WI38 (cell line): Measurements from ENCODE around the gene LRRFIP1.

ENCODE experiments used
- H3K4me3 ChIP-seq: 2 replicates; pipeline ENCODE4 v1.5.1; 2011; ENCODE audit warnings: low read depth, mild to moderate bottlenecking, control low read depth, low read length
- TF ChIP-seq, protein P1 (sequence below): IDR thresholded peaks from 2 replicates; pipeline ENCODE4 v1.5.1; 2012; ENCODE audit warnings: low read depth, mild to moderate bottlenecking, control low read depth, low read length

LRRFIP1 gene

DNA sequence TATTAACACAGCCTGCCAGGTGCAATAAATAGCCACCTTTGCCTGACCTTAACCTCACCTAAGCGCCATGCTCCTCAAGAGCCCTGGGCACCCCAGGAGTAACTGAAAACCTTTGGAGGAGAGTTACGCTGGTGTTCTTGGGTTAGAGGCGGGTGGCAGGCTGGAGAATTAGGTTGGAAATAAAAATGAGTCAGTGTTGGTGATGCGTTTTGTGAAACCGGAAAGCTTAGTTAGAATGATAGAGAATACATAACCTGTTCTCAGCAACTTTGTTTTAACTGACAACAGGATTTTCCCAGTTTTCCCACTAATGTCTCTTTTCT is 17.0 kb downstream of the LRRFIP1 start:
- TF ChIP-seq, protein P1, sequence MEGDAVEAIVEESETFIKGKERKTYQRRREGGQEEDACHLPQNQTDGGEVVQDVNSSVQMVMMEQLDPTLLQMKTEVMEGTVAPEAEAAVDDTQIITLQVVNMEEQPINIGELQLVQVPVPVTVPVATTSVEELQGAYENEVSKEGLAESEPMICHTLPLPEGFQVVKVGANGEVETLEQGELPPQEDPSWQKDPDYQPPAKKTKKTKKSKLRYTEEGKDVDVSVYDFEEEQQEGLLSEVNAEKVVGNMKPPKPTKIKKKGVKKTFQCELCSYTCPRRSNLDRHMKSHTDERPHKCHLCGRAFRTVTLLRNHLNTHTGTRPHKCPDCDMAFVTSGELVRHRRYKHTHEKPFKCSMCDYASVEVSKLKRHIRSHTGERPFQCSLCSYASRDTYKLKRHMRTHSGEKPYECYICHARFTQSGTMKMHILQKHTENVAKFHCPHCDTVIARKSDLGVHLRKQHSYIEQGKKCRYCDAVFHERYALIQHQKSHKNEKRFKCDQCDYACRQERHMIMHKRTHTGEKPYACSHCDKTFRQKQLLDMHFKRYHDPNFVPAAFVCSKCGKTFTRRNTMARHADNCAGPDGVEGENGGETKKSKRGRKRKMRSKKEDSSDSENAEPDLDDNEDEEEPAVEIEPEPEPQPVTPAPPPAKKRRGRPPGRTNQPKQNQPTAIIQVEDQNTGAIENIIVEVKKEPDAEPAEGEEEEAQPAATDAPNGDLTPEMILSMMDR = no peak
- H3K4me3 ChIP-seq = no peak overlapping the region

DNA sequence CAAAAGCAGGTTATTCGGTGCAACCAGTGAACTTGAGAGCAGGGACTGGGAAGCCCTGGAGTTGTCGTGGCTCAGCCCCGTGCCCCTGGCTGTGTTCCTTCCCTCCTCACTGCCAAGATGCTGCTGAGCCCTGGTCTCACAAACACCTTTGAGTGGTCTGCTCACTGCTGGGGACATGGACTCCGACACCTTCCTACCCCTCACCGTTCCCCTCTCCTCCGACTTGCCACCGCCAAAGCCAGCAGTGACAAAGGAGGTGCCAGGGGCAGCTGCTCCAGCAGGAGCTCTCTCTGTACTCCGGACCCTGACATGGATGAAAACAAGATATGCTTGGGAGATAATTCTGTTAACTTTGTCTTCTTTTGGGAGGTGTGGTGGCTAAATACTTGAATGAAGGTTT is 17.9 kb downstream of the LRRFIP1 start:
- TF ChIP-seq, protein P1 = no peak
- no peak overlapping the region for H3K4me3 ChIP-seq

DNA sequence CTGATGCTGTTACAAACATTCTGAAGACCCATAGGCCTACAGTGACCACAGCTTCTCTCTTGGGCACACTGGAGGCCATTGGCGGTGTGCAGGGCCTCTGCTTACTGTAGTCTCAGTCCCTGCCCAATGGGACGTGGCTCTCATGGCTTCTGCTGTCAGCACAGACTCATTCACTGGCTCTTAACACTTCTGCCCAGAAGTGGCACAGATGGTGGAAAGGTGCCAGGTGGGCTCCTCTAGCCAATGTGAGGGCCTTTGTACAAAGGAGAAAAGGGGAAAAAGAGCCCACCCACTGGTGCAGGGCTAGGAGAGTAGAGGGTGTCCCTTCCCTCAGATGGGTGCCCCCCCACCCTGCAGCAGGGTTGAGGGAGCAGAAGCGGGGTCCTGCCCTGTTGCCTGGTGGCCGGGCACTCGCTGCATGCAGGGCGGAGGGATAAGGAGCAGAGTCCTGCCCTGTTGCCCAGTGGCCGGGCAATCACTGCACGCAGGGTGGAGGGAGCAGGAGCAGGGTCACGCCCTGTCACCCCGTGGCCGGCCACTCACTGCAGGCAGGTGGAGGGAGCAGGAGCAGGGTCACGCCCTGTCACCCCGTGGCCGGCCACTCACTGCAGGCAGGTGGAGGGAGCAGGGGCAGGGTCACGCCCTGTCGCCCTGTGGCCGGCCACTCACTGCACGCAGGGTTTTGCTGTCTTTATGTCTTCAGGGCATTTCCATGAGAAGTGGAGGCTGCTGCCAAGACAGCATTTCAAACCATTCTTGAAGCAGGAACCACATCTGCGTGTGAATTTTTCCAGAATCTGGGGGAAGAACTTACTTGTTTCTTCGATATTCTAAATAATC is 20.0 kb downstream of the LRRFIP1 start:
- TF ChIP-seq, protein P1 = no peak
- H3K4me3 ChIP-seq = no peak overlapping the region

DNA sequence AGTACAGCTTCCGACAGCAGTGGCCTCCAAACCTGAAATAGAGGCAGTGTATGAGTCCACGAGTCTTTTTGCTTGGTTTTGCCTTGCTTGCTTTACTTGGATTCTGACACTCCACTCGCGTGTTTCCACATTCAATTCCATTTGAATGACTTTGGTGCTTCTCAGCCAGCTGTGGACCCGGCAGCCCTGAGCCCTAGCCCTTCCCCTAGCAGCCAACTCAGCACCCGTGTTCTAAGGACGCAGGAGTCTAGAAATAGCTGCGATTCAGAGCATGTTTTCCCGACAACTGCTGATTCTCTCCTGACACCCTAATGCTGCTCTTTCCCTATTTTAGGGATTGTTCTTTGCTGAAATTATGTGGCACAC is 20.6 kb downstream of the LRRFIP1 start:
- TF ChIP-seq, protein P1 = no peak
- H3K4me3 ChIP-seq = no peak overlapping the region

DNA sequence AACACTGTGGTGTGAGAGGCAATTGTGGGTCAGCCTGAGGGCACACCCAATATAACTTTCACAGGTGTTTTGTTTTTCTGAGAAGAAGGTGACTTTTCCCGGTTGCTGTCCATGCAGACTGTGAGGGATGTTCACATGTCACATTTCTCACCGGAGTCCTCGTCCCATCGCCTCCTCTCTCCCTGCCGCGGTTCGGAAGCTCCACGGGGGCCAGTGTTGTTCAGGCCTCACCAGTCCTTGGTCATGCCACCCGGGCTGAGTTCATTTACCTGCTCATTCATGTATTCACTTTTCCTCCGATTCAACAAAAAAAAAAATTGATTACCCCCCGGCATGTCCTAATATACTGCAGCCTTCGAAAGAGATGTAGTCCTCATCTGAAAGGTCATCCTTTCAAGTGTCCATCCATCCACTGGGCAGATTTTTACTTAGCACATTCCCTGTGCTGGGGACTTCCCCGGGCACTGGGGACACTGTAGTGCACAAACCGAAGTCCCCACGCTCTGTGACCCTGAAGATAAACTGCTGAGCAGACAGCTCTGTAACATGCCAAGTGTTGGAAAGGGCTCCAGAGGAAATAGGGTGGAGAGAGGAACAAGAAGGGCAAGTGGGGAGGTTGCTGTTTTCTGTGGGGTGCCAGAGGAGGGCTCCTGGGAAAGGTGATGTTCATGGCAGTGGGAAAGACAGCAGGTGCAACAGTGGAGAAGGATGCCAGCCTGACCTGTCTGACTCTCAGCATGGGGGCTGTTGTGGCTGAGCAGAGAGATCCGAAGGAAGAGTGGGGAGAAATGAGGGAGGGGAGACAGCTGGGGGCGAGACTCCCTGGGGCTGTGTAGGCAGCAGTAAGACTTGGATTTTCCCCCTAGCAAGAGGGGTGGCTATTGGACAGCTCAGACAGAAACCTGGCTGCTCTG is 22.4 kb downstream of the LRRFIP1 start:
- TF ChIP-seq, protein P1 = no peak
- H3K4me3 ChIP-seq = no peak overlapping the region

DNA sequence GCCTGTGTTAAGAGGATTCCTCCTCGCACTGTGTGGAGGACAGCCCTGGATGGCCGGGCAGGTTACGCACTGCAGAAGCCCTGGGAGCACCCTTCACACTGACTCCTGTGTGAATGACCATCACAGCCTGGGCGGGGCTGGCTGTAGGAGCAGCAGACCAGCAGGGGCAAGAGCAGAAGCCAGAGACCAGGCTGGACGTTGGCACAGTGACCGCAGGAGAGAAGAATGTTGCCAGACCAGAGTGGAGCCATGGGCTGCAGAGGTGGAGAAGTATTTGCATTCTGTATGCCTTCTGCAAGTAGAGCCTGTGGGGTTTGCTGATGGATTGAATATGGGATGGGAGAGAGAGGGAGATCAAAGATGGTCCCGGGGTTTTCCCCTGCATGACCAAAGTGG is 23.1 kb downstream of the LRRFIP1 start:
- H3K4me3 ChIP-seq = no peak overlapping the region
- TF ChIP-seq, protein P1 = no peak

DNA sequence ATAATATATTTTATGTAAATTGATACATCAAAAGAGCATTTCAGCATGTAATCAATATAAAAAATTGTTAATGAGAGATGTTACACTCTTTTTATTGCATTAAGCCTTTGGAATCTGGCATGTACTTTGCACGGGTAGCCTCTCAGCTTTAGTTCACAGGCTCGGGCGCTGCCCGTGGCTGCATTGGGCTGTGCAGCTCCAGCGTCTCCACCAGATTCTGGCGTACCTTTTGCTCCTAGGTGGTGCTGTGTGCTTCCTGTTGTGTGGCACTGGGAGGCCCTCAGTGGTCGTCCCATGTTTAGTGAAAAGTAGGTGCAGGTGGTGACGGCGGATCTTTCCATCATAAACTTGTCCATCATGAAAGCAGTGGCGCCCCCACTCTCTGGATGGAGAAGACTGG is 24.4 kb downstream of the LRRFIP1 start:
- no peak overlapping the region for H3K4me3 ChIP-seq
- TF ChIP-seq, protein P1 = no peak
